SK-N-SH treated with all-trans-retinoic acid at 6 μM for 48 hours (cell line): Measurements from ENCODE around the gene DUSP2.

Source experiments
- ATAC-seq: fragments of 200-7000 bp; cut with Tn5 transposase; 3 replicates; pipeline ENCODE4 v1.9.1; 2020; ENCODE audit warnings: mild to moderate bottlenecking, moderate library complexity
- ARNTL ChIP-seq: fragments of 450-650 bp; formaldehyde crosslinking; IDR thresholded peaks from 2 replicates; pipeline ENCODE4 v1.5.0; 2020; ENCODE audit warnings: low read depth, mild to moderate bottlenecking, moderate library complexity, borderline replicate concordance
- BACH2 ChIP-seq: fragments of 250-450 bp; sonication (Bioruptor Pico); IDR thresholded peaks from 2 replicates; pipeline ENCODE4 v1.9.0; 2021; ENCODE audit warnings: mild to moderate bottlenecking, borderline replicate concordance
- CSDC2 ChIP-seq: fragments of 250-450 bp; sonication (Bioruptor Pico); IDR thresholded peaks from 2 replicates; pipeline ENCODE4 v1.5.0; 2020; ENCODE audit warnings: mild to moderate bottlenecking, moderate library complexity
- GLIS3 ChIP-seq: fragments of 250-450 bp; sonication (Bioruptor Pico); IDR thresholded peaks from 2 replicates; pipeline ENCODE4 v1.5.0; 2020; ENCODE audit warnings: mild to moderate bottlenecking, moderate library complexity
- ISL1 ChIP-seq: fragments of 250-450 bp; sonication (Bioruptor Pico); IDR thresholded peaks from 2 replicates; pipeline ENCODE4 v2.1.2; 2022; ENCODE audit warnings: mild to moderate bottlenecking, moderate library complexity
- OSR1 ChIP-seq: fragments of 250-450 bp; sonication (Bioruptor Pico); IDR thresholded peaks from 2 replicates; pipeline ENCODE4 v1.8.0; 2022; ENCODE audit warnings: moderate library complexity, mild to moderate bottlenecking, inconsistent platforms
- RARB ChIP-seq: fragments of 250-450 bp; sonication (Bioruptor Pico); IDR thresholded peaks from 2 replicates; pipeline ENCODE4 v1.8.0; 2021; ENCODE audit warnings: mild to moderate bottlenecking, moderate library complexity
- SNAI2 ChIP-seq: fragments of 250-450 bp; sonication (Bioruptor Pico); IDR thresholded peaks from 2 replicates; pipeline ENCODE4 v1.5.0; 2020; ENCODE audit warnings: mild to moderate bottlenecking, moderate library complexity
- TCF4 ChIP-seq: fragments of 250-450 bp; sonication (Bioruptor Pico); IDR thresholded peaks from 2 replicates; pipeline ENCODE4 v1.8.0; 2021; ENCODE audit warnings: mild to moderate bottlenecking, moderate library complexity, borderline replicate concordance
- TOX ChIP-seq: fragments of 250-450 bp; sonication (Bioruptor Pico); IDR thresholded peaks from 2 replicates; pipeline ENCODE4 v1.8.0; 2021; ENCODE audit warnings: mild to moderate bottlenecking, moderate library complexity, borderline replicate concordance
- ZC3H10 ChIP-seq: fragments of 250-450 bp; sonication (Bioruptor Pico); IDR thresholded peaks from 2 replicates; pipeline ENCODE4 v1.5.1; 2021; ENCODE audit warnings: mild to moderate bottlenecking, moderate library complexity
- ZFP3 ChIP-seq: fragments of 250-450 bp; sonication (Bioruptor Pico); IDR thresholded peaks from 2 replicates; pipeline ENCODE4 v1.5.0; 2020; ENCODE audit warnings: mild to moderate bottlenecking, moderate library complexity
- ZNF565 ChIP-seq: fragments of 450-650 bp; formaldehyde crosslinking; conservative IDR thresholded peaks from 2 replicates; pipeline ENCODE4 v1.5.0; 2020; ENCODE audit warnings: low read depth, mild to moderate bottlenecking, moderate library complexity
- ZNF70 ChIP-seq: fragments of 450-650 bp; formaldehyde crosslinking; IDR thresholded peaks from 2 replicates; pipeline ENCODE4 v1.5.0; 2020; ENCODE audit warnings: mild to moderate bottlenecking, moderate library complexity
- ZNF8 ChIP-seq: fragments of 450-650 bp; formaldehyde crosslinking; IDR thresholded peaks from 2 replicates; pipeline ENCODE4 v1.5.0; 2020; ENCODE audit warnings: mild to moderate bottlenecking, moderate library complexity
- TF ChIP-seq, protein P1 (sequence below): fragments of 250-450 bp; sonication (Bioruptor Pico); IDR thresholded peaks from 2 replicates; pipeline ENCODE4 v1.5.0; 2020; ENCODE audit warnings: mild to moderate bottlenecking, moderate library complexity
- TF ChIP-seq, protein P2 (sequence below): fragments of 250-450 bp; sonication (Bioruptor Pico); IDR thresholded peaks from 2 replicates; pipeline ENCODE4 v1.8.0; 2020; ENCODE audit warnings: mild to moderate bottlenecking, moderate library complexity, borderline replicate concordance
- TF ChIP-seq, protein P3 (sequence below): fragments of 250-450 bp; sonication (Bioruptor Pico); IDR thresholded peaks from 2 replicates; pipeline ENCODE4 v1.5.1; 2021; ENCODE audit warnings: mild to moderate bottlenecking, moderate library complexity
- TF ChIP-seq, protein P4 (sequence below): fragments of 250-450 bp; sonication (Bioruptor Pico); IDR thresholded peaks from 2 replicates; pipeline ENCODE4 v1.8.0; 2021; ENCODE audit warnings: low read depth, mild to moderate bottlenecking, moderate library complexity, borderline replicate concordance

DUSP2 gene

DNA sequence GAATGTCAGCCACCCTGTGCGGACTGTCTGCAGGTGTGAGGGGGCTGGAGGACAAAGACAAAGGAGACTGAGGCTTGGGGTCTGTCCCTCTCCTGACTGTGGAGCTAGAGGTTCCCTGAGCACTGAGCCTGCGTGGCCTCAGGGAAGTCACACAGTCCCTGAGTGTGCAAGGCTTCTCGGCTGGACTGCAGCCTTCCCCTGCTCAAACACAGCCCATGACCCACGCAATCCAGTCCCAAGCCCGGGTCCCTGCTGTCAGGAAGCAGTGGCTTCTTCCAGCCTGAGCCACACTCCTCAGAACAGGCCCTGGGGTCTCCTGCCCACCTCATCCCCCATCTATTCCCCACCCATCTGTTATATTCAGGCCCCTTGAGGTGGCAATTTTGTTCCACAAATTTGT is 9.6 kb downstream of the DUSP2 start:
- ATAC-seq: no peak
- TF ChIP-seq TOX (CRISPR knock-in tag) (no peak), ZNF8 (no peak), SNAI2 (CRISPR knock-in tag) (no peak), ZNF565 (no peak), RARB (CRISPR knock-in tag) (no peak), ZNF70 (CRISPR knock-in tag) (no peak)
- TF ChIP-seq, protein P1, sequence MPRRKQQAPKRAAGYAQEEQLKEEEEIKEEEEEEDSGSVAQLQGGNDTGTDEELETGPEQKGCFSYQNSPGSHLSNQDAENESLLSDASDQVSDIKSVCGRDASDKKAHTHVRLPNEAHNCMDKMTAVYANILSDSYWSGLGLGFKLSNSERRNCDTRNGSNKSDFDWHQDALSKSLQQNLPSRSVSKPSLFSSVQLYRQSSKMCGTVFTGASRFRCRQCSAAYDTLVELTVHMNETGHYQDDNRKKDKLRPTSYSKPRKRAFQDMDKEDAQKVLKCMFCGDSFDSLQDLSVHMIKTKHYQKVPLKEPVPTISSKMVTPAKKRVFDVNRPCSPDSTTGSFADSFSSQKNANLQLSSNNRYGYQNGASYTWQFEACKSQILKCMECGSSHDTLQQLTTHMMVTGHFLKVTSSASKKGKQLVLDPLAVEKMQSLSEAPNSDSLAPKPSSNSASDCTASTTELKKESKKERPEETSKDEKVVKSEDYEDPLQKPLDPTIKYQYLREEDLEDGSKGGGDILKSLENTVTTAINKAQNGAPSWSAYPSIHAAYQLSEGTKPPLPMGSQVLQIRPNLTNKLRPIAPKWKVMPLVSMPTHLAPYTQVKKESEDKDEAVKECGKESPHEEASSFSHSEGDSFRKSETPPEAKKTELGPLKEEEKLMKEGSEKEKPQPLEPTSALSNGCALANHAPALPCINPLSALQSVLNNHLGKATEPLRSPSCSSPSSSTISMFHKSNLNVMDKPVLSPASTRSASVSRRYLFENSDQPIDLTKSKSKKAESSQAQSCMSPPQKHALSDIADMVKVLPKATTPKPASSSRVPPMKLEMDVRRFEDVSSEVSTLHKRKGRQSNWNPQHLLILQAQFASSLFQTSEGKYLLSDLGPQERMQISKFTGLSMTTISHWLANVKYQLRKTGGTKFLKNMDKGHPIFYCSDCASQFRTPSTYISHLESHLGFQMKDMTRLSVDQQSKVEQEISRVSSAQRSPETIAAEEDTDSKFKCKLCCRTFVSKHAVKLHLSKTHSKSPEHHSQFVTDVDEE (CRISPR knock-in tag): no peak

DNA sequence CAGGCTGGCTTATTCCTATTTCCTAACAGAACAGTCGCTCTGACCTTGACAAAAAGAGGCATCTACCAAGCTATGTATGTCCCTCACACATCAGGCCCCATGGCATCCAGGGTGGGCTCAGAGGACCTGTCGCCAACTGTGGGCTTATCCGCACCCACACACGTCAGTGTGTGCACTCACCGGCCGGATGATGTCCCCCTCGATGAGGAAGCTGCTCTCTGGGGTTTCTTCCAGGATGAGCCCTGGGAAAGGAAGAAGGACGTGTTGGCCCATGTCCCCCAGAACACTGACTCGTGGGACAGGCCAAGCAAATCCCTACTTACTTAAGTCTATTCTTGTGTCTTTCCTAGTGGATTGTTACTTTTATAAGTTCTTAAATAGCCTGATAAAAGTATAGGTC is 10.1 kb downstream of the DUSP2 start:
- no peak for ATAC-seq
- TF ChIP-seq ZNF565 (no peak), GLIS3 (CRISPR knock-in tag) (no peak), ZNF8 (no peak), CSDC2 (CRISPR knock-in tag) (no peak), BACH2 (CRISPR knock-in tag) (no peak), ZFP3 (CRISPR knock-in tag) (no peak), ARNTL (no peak)
- TF ChIP-seq, protein P2, sequence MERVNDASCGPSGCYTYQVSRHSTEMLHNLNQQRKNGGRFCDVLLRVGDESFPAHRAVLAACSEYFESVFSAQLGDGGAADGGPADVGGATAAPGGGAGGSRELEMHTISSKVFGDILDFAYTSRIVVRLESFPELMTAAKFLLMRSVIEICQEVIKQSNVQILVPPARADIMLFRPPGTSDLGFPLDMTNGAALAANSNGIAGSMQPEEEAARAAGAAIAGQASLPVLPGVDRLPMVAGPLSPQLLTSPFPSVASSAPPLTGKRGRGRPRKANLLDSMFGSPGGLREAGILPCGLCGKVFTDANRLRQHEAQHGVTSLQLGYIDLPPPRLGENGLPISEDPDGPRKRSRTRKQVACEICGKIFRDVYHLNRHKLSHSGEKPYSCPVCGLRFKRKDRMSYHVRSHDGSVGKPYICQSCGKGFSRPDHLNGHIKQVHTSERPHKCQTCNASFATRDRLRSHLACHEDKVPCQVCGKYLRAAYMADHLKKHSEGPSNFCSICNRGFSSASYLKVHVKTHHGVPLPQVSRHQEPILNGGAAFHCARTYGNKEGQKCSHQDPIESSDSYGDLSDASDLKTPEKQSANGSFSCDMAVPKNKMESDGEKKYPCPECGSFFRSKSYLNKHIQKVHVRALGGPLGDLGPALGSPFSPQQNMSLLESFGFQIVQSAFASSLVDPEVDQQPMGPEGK (CRISPR knock-in tag): no peak
- TF ChIP-seq, protein P3, sequence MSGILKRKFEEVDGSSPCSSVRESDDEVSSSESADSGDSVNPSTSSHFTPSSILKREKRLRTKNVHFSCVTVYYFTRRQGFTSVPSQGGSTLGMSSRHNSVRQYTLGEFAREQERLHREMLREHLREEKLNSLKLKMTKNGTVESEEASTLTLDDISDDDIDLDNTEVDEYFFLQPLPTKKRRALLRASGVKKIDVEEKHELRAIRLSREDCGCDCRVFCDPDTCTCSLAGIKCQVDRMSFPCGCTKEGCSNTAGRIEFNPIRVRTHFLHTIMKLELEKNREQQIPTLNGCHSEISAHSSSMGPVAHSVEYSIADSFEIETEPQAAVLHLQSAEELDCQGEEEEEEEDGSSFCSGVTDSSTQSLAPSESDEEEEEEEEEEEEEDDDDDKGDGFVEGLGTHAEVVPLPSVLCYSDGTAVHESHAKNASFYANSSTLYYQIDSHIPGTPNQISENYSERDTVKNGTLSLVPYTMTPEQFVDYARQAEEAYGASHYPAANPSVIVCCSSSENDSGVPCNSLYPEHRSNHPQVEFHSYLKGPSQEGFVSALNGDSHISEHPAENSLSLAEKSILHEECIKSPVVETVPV: no peak
- TF ChIP-seq, protein P1 (CRISPR knock-in tag): no peak

DNA sequence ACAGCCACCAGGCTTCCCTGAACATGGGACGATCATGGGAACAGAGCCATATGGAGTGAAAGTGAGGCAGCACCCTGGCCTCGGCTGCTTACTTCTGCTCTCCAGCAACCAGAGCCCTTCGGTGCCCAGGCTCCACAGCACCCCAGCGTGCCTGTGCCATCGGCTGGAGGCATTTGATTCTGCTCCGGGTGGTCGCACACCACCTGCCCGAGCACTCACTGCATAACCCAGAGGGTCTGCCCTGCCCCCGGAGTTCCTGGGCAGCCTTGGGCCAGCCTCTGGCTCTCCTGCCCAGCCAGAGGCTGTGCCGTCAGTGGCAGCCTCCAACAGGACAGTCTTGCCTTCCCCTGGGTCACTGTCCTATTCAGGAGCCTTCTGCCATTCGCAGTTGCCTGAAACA is 10.8 kb downstream of the DUSP2 start:
- no peak for ATAC-seq
- TF ChIP-seq BACH2 (CRISPR knock-in tag) (no peak), RARB (CRISPR knock-in tag) (no peak), GLIS3 (CRISPR knock-in tag) (no peak), TCF4 (CRISPR knock-in tag) (no peak), SNAI2 (CRISPR knock-in tag) (no peak), ZC3H10 (no peak), TOX (CRISPR knock-in tag) (no peak), ZNF8 (no peak), ZNF70 (CRISPR knock-in tag) (no peak), CSDC2 (CRISPR knock-in tag) (no peak), OSR1 (CRISPR knock-in tag) (no peak), ISL1 (CRISPR knock-in tag) (no peak)
- TF ChIP-seq, protein P1 (CRISPR knock-in tag): no peak
- TF ChIP-seq, protein P2 (CRISPR knock-in tag): no peak
- TF ChIP-seq, protein P4, sequence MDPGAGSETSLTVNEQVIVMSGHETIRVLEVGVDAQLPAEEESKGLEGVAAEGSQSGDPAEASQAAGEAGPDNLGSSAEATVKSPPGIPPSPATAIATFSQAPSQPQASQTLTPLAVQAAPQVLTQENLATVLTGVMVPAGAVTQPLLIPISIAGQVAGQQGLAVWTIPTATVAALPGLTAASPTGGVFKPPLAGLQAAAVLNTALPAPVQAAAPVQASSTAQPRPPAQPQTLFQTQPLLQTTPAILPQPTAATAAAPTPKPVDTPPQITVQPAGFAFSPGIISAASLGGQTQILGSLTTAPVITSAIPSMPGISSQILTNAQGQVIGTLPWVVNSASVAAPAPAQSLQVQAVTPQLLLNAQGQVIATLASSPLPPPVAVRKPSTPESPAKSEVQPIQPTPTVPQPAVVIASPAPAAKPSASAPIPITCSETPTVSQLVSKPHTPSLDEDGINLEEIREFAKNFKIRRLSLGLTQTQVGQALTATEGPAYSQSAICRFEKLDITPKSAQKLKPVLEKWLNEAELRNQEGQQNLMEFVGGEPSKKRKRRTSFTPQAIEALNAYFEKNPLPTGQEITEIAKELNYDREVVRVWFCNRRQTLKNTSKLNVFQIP (CRISPR knock-in tag): no peak
- TF ChIP-seq, protein P3: no peak
